ENCODE measurements around the gene ZC3H12C. TPM values are rescaled to one million over a fixed set of nuclear protein-coding genes. Genes with fewer than 3 reads are reported as not detected.
A peak's percentile ranks its signal among the peaks of the same experiment; 100 is the strongest.

The ZC3H12C gene
- total RNA-seq, 2 donors from 2014 or later, result 0.38 to 1.4 TPM

GRCh38 chr11:110158317-110159200 is 65.4 kb downstream of the ZC3H12C start:
- no peaks in the 10 kb centered on the region for H3K9me3 Mint-ChIP-seq
- H3K36me3 Mint-ChIP-seq, result no peaks in the 10 kb centered on the region
- ATAC-seq (no peak), DNase-seq (ENCODE audit: low spot score) (no peak)
- no peaks in the 10 kb centered on the region for H3K4me1 Mint-ChIP-seq (ENCODE audit: low read depth in 2 of 2)
- no peak overlapping the region for H3K4me3 Mint-ChIP-seq
- H3K27ac Mint-ChIP-seq, result no peak overlapping the region
- H3K27me3 Mint-ChIP-seq, result peaks cover 7 to 11% of the 10 kb centered on the region in 2 donors

GRCh38 chr11:110159476-110159875 is 66.3 kb downstream of the ZC3H12C start:
- H3K4me1 Mint-ChIP-seq (ENCODE audit: low read depth in 2 of 2), result no peaks in the 10 kb centered on the region
- no peak overlapping the region for H3K4me3 Mint-ChIP-seq
- no peak for DNase-seq (ENCODE audit: low spot score)
- peaks cover 7 to 11% of the 10 kb centered on the region in 2 donors for H3K27me3 Mint-ChIP-seq
- H3K36me3 Mint-ChIP-seq, result no peaks in the 10 kb centered on the region
- ATAC-seq, result no peak
- no peak overlapping the region for H3K27ac Mint-ChIP-seq
- no peaks in the 10 kb centered on the region for H3K9me3 Mint-ChIP-seq

- H3K27ac Mint-ChIP-seq, result no peak overlapping the region
- H3K4me1 Mint-ChIP-seq (ENCODE audit: low read depth in 2 of 2), result no peaks in the 10 kb centered on the region
- peaks cover 7 to 11% of the 10 kb centered on the region in 2 donors for H3K27me3 Mint-ChIP-seq
- no peaks in the 10 kb centered on the region for H3K9me3 Mint-ChIP-seq
- no peaks in the 10 kb centered on the region for H3K36me3 Mint-ChIP-seq
- H3K4me3 Mint-ChIP-seq, result no peak overlapping the region
- ATAC-seq (no peak), DNase-seq (ENCODE audit: low spot score) (no peak)
Measured at GRCh38 chr11:110160016-110160415, 66.8 kb downstream of the ZC3H12C start.

- Mint-ChIP-seq H3K9me3 (no peaks in the 10 kb centered on the region), H3K4me1 (ENCODE audit: low read depth in 2 of 2) (no peaks in the 10 kb centered on the region), H3K27me3 (peaks cover 7 to 10% of the 10 kb centered on the region in 2 donors), H3K36me3 (no peaks in the 10 kb centered on the region), H3K4me3 (no peak overlapping the region), H3K27ac (no peak overlapping the region)
- ATAC-seq, result no peak
- no peak for DNase-seq (ENCODE audit: low spot score)
Measured at GRCh38 chr11:110160437-110160836, 67.2 kb downstream of the ZC3H12C start.

GRCh38 chr11:110161061-110161460 is 67.9 kb downstream of the ZC3H12C start:
- H3K36me3 Mint-ChIP-seq, result no peaks in the 10 kb centered on the region
- no peak for ATAC-seq
- DNase-seq (ENCODE audit: low spot score), result no peak
- H3K27ac Mint-ChIP-seq, result no peak overlapping the region
- no peak overlapping the region for H3K4me3 Mint-ChIP-seq
- no peaks in the 10 kb centered on the region for H3K9me3 Mint-ChIP-seq
- peaks cover 4 to 5% of the 10 kb centered on the region in 2 donors for H3K27me3 Mint-ChIP-seq
- H3K4me1 Mint-ChIP-seq (ENCODE audit: low read depth in 2 of 2), result no peaks in the 10 kb centered on the region

GRCh38 chr11:110162216-110162615 is 69.0 kb downstream of the ZC3H12C start:
- Mint-ChIP-seq H3K4me1 (ENCODE audit: low read depth in 2 of 2) (no peaks in the 10 kb centered on the region), H3K27ac (no peak overlapping the region), H3K9me3 (no peaks in the 10 kb centered on the region), H3K27me3 (peaks cover 4 to 5% of the 10 kb centered on the region in 2 donors), H3K36me3 (no peaks in the 10 kb centered on the region), H3K4me3 (no peak overlapping the region)
- ATAC-seq (no peak), DNase-seq (ENCODE audit: low spot score) (no peak)

GRCh38 chr11:110165039-110165925 is 72.1 kb downstream of the ZC3H12C start:
- H3K4me1 Mint-ChIP-seq (ENCODE audit: low read depth in 2 of 2), result no peaks in the 10 kb centered on the region
- no peaks in the 10 kb centered on the region for H3K36me3 Mint-ChIP-seq
- H3K27me3 Mint-ChIP-seq, result peaks cover 0 to 3% of the 10 kb centered on the region in 2 donors
- DNase-seq (ENCODE audit: low spot score) (no peak), ATAC-seq (peak in 1 of 2 donors; percentile 60)
- no peaks in the 10 kb centered on the region for H3K9me3 Mint-ChIP-seq
- no peak overlapping the region for H3K27ac Mint-ChIP-seq
- no peak overlapping the region for H3K4me3 Mint-ChIP-seq

- Mint-ChIP-seq H3K27ac (no peak overlapping the region), H3K36me3 (no peaks in the 10 kb centered on the region), H3K27me3 (peaks cover 5 to 9% of the 10 kb centered on the region in 2 donors), H3K4me1 (ENCODE audit: low read depth in 2 of 2) (no peaks in the 10 kb centered on the region), H3K9me3 (no peaks in the 10 kb centered on the region), H3K4me3 (no peak overlapping the region)
- DNase-seq (ENCODE audit: low spot score) (no peak), ATAC-seq (no peak)
Measured at GRCh38 chr11:110168033-110168803, 75.0 kb downstream of the ZC3H12C start.

GRCh38 chr11:110169738-110170137 is 76.5 kb downstream of the ZC3H12C start:
- Mint-ChIP-seq H3K9me3 (no peaks in the 10 kb centered on the region), H3K27me3 (peaks cover 7 to 17% of the 10 kb centered on the region in 2 donors), H3K4me3 (no peak overlapping the region), H3K27ac (no peak overlapping the region), H3K36me3 (no peaks in the 10 kb centered on the region), H3K4me1 (ENCODE audit: low read depth in 2 of 2) (peaks cover 6% of the 10 kb centered on the region in 2 donors)
- ATAC-seq (no peak), DNase-seq (ENCODE audit: low spot score) (no peak)

- no peak overlapping the region for H3K4me3 Mint-ChIP-seq
- no peak for DNase-seq (ENCODE audit: low spot score)
- no peaks in the 10 kb centered on the region for H3K36me3 Mint-ChIP-seq
- H3K9me3 Mint-ChIP-seq, result no peaks in the 10 kb centered on the region
- H3K27ac Mint-ChIP-seq, result no peak overlapping the region
- peaks cover 7 to 17% of the 10 kb centered on the region in 2 donors for H3K27me3 Mint-ChIP-seq
- ATAC-seq, result no peak
- peaks cover 6% of the 10 kb centered on the region in 2 donors for H3K4me1 Mint-ChIP-seq (ENCODE audit: low read depth in 2 of 2)
Measured at GRCh38 chr11:110172468-110173065, 79.4 kb downstream of the ZC3H12C start.

GRCh38 chr11:110173811-110174644 is 80.8 kb downstream of the ZC3H12C start:
- Mint-ChIP-seq H3K27me3 (peaks cover 7 to 17% of the 10 kb centered on the region in 2 donors), H3K4me1 (ENCODE audit: low read depth in 2 of 2) (peaks cover 6% of the 10 kb centered on the region in 2 donors), H3K4me3 (peak overlapping the region; percentile 12), H3K27ac (no peak overlapping the region), H3K36me3 (no peaks in the 10 kb centered on the region), H3K9me3 (no peaks in the 10 kb centered on the region)
- peak; percentile 63 to 68 for ATAC-seq
- DNase-seq (ENCODE audit: low spot score), result no peak

GRCh38 chr11:110174645-110175310 is 81.6 kb downstream of the ZC3H12C start:
- Mint-ChIP-seq H3K9me3 (no peaks in the 10 kb centered on the region), H3K36me3 (no peaks in the 10 kb centered on the region), H3K4me1 (ENCODE audit: low read depth in 2 of 2) (peaks cover 6% of the 10 kb centered on the region in 2 donors), H3K27ac (no peak overlapping the region), H3K27me3 (peaks cover 7 to 14% of the 10 kb centered on the region in 2 donors), H3K4me3 (no peak overlapping the region)
- DNase-seq (ENCODE audit: low spot score) (no peak), ATAC-seq (no peak)

All from natural killer cell treated with Interleukin-12 subunit alpha and Interleukin-12 subunit beta and Interleukin-15 and Interleukin-18, amount 100 ng/mL, for 72 hours (primary cell).